HepG2 (cell line): ENCODE measurements around the gene DQX1. TPM values are rescaled to one million over a fixed set of nuclear protein-coding genes. Genes with fewer than 3 reads are reported as not detected.
A peak's percentile ranks its signal among the peaks of the same experiment; 100 is the strongest.

ENCODE experiments used
- ARNT2 ChIP-seq: sonication (generic); formaldehyde crosslinking; IDR thresholded peaks from 2 replicates; pipeline ENCODE4 v1.8.0; 2022; ENCODE audit warnings: mild to moderate bottlenecking, low read depth, missing genetic modification reagents, moderate library complexity
- ATF4 ChIP-seq, 2 experiments: fragments of 450-650 bp in 1 of 2; sonication (generic) in 1 of 2; formaldehyde crosslinking; IDR thresholded peaks; 2 replicates each; pipeline versions ENCODE4 v1.5.0 to v1.8.0; 2020 to 2022; ENCODE audit warnings: mild to moderate bottlenecking in 1 of 2, missing genetic modification reagents in 1 of 2
- DNMT1 ChIP-seq: sonication (generic); formaldehyde crosslinking; IDR thresholded peaks from 2 replicates; pipeline ENCODE4 v1.5.1; 2020; ENCODE audit warnings: mild to moderate bottlenecking, missing genetic modification reagents
- GFI1 ChIP-seq: sonication (generic); formaldehyde crosslinking; IDR thresholded peaks from 2 replicates; pipeline ENCODE4 v1.5.0; 2020; ENCODE audit warnings: missing genetic modification reagents, mild to moderate bottlenecking, borderline replicate concordance
- GPN1 ChIP-seq: sonication (generic); formaldehyde crosslinking; IDR thresholded peaks from 2 replicates; pipeline ENCODE4 v1.5.1; 2020; ENCODE audit warnings: missing genetic modification reagents, borderline replicate concordance
- HNF1B ChIP-seq: sonication (generic); formaldehyde crosslinking; IDR thresholded peaks from 2 replicates; pipeline ENCODE4 v1.5.1; 2020; ENCODE audit warnings: mild to moderate bottlenecking, moderate library complexity, missing genetic modification reagents
- ISL2 ChIP-seq: sonication (generic); formaldehyde crosslinking; IDR thresholded peaks from 2 replicates; pipeline ENCODE4 v1.5.0; 2020; ENCODE audit warnings: missing genetic modification reagents
- KDM3A ChIP-seq: IDR thresholded peaks from 2 replicates; pipeline ENCODE4 v1.6.1; 2018; ENCODE audit warnings: low read depth, missing compliant biosample characterization
- MTA3 ChIP-seq: sonication (generic); formaldehyde crosslinking; IDR thresholded peaks from 2 replicates; pipeline ENCODE4 v1.4.0; 2020; ENCODE audit warnings: missing genetic modification reagents
- NFYC ChIP-seq: IDR thresholded peaks from 2 replicates; pipeline ENCODE4 v1.6.1; 2016; ENCODE audit warnings: missing genetic modification reagents, missing compliant biosample characterization
- PCBP2 ChIP-seq: fragments of 200-400 bp; formaldehyde crosslinking; optimal IDR thresholded peaks from 2 replicates; pipeline ENCODE3; 2018; ENCODE audit warnings: low read length, low read depth; ENCODE audit not compliant: poor library complexity, severe bottlenecking
- PRDM15 ChIP-seq: sonication (generic); formaldehyde crosslinking; IDR thresholded peaks from 2 replicates; pipeline ENCODE4 v1.4.0; 2020; ENCODE audit warnings: missing genetic modification reagents
- RBM22 ChIP-seq: fragments of 200-400 bp; formaldehyde crosslinking; optimal IDR thresholded peaks from 2 replicates; pipeline ENCODE3; 2017; ENCODE audit warnings: mild to moderate bottlenecking, low read length, moderate library complexity
- RORA ChIP-seq: sonication (generic); formaldehyde crosslinking; IDR thresholded peaks from 2 replicates; pipeline ENCODE4 v1.5.0; 2020; ENCODE audit warnings: mild to moderate bottlenecking, missing genetic modification reagents, moderate library complexity
- ZFYVE20 ChIP-seq: sonication (generic); formaldehyde crosslinking; IDR thresholded peaks from 2 replicates; pipeline ENCODE4 v1.8.0; 2023; ENCODE audit warnings: low read depth, mild to moderate bottlenecking, moderate library complexity, missing genetic modification reagents, borderline replicate concordance
- ZMYM2 ChIP-seq: sonication (generic); formaldehyde crosslinking; IDR thresholded peaks from 2 replicates; pipeline ENCODE4 v1.8.0; 2022; ENCODE audit warnings: mild to moderate bottlenecking, missing genetic modification reagents
- ZNF33B ChIP-seq: sonication (generic); formaldehyde crosslinking; IDR thresholded peaks from 2 replicates; pipeline ENCODE4 v1.5.1; 2020; ENCODE audit warnings: mild to moderate bottlenecking, missing genetic modification reagents
- ZNF597 ChIP-seq: sonication (generic); formaldehyde crosslinking; IDR thresholded peaks from 2 replicates; pipeline ENCODE4 v1.5.0; 2020; ENCODE audit warnings: missing genetic modification reagents
- ZNF713 ChIP-seq: sonication (generic); formaldehyde crosslinking; IDR thresholded peaks from 2 replicates; pipeline ENCODE4 v1.4.0; 2020; ENCODE audit warnings: mild to moderate bottlenecking, missing genetic modification reagents
- ZNF781 ChIP-seq: sonication (generic); formaldehyde crosslinking; IDR thresholded peaks from 2 replicates; pipeline ENCODE4 v1.5.1; 2020; ENCODE audit warnings: borderline replicate concordance, mild to moderate bottlenecking, missing genetic modification reagents; ENCODE audit errors: not compliant biosample characterization
- ZNF839 ChIP-seq: sonication (generic); formaldehyde crosslinking; IDR thresholded peaks from 2 replicates; pipeline ENCODE4 v1.4.0; 2020; ENCODE audit warnings: missing genetic modification reagents, mild to moderate bottlenecking, borderline replicate concordance
- polyA plus RNA-seq, 8 experiments: library from polyadenylated mRNA; depleted of rRNA in 3 of 8; stranded (reverse) in 7 of 8; unstranded in 1 of 8; fragments of >200 nt; fragmentation: Illumina TruSeq in 4 of 8; extraction: Trizol in 4 of 8; gene quantifications; 2 replicates each; pipeline versions ENCODE4 v1.2.1 to v1.2.3, GENCODE V29; 2011 to 2016; ENCODE audit warnings: low read depth in 4 of 8, missing spikeins in 1 of 8, mixed read lengths in 1 of 8; ENCODE audit not compliant: insufficient read depth in 1 of 8
- total RNA-seq, 5 experiments: library from RNA; depleted of rRNA; stranded (reverse); fragments of >200 nt; fragmentation: Illumina TruSeq; extraction: Trizol; gene quantifications; 2 replicates each; pipeline ENCODE4 v1.2.3, GENCODE V29; 2016; ENCODE audit warnings: low read depth in 1 of 5

Gene DQX1
- total and polyA plus RNA-seq, 2 of the 13 experiments (the other 11 are each of a cell fraction or from before 2014, with no cell fraction given), result 27.6 to 89.8 TPM

GRCh38 chr2:74472086-74472944 lies 53.7 kb downstream of the DQX1 start, which contains the start of gene MRPL53 (continued):
- TF ChIP-seq GFI1 (peak; percentile 89), PCBP2 (no peak), KDM3A (no peak; the same call in 1 of the 2 replicates), HNF1B (CRISPR knock-in tag) (peak; percentile 97), ZMYM2 (0 out of 2 replicates have a peak, but pooled peaks have one; percentile 49), ZNF597 (CRISPR knock-in tag) (no peak), ZNF713 (CRISPR knock-in tag) (peak; percentile 93; the same call in 1 of the 2 replicates), ZNF781 (CRISPR knock-in tag) (peak; percentile 97), ISL2 (peak; percentile 90), ZNF33B (CRISPR knock-in tag) (peak; percentile 85), ZNF839 (CRISPR knock-in tag) (peak; percentile 97; the same call in 1 of the 2 replicates), MTA3 (no peak), RBM22 (peak; percentile 100), PRDM15 (CRISPR knock-in tag) (peak; percentile 46; the same call in 1 of the 2 replicates), ATF4 (CRISPR knock-in tag; IDR thresholded peaks at IDR 0.05) (peak in 1 of 2 experiments; percentile 84; a peak in 2 of 4 replicates), ZFYVE20 (CRISPR knock-in tag) (peak; percentile 79; the same call in 1 of the 2 replicates), RORA (CRISPR knock-in tag) (no peak), DNMT1 (CRISPR knock-in tag) (peak; percentile 96), ARNT2 (CRISPR knock-in tag) (peak; percentile 90), GPN1 (CRISPR knock-in tag) (no peak; the same call in 1 of the 2 replicates), NFYC (CRISPR knock-in tag) (peak; percentile 73)
